COLO668 (cell line): ENCODE results near the gene OR10T2.
"Not testable (repeated sequence)": the region's sequence is repeated elsewhere in the genome, so short reads cannot be mapped to it uniquely, and the experiment has no call there.

Experiments used
- DNase-seq: peaks from one replicate; lab custom pipeline; 2025; ENCODE audit not compliant: unreplicated experiment; lab: John Stamatoyannopoulos, UW

OR10T2 gene, protein sequence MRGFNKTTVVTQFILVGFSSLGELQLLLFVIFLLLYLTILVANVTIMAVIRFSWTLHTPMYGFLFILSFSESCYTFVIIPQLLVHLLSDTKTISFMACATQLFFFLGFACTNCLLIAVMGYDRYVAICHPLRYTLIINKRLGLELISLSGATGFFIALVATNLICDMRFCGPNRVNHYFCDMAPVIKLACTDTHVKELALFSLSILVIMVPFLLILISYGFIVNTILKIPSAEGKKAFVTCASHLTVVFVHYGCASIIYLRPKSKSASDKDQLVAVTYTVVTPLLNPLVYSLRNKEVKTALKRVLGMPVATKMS

DNA sequence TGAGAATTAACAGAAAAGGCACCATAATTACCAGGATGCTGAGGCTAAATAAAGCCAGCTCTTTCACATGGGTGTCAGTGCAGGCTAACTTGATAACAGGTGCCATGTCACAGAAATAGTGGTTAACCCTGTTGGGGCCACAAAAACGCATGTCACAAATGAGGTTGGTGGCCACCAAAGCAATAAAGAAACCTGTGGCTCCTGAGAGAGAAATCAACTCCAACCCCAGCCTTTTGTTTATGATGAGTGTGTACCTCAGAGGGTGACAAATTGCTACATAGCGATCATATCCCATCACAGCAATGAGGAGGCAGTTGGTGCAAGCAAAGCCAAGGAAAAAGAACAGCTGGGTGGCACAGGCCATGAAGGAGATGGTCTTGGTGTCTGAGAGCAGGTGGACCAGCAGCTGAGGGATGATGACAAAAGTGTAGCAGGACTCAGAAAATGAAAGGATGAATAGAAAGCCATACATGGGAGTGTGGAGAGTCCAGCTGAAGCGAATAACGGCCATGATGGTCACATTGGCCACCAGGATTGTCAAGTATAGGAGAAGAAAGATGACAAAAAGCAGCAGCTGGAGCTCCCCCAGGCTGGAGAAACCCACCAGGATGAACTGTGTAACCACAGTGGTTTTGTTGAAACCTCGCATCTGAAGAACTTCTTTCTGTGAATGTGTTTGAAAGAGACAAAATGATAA is at the start of gene OR10T2:
OR10T2 (minus strand) TSS at position 649 of the 697 bp plus-strand sequence; CDS start at position 649, 0 bp downstream.
- no peak for DNase-seq

DNA sequence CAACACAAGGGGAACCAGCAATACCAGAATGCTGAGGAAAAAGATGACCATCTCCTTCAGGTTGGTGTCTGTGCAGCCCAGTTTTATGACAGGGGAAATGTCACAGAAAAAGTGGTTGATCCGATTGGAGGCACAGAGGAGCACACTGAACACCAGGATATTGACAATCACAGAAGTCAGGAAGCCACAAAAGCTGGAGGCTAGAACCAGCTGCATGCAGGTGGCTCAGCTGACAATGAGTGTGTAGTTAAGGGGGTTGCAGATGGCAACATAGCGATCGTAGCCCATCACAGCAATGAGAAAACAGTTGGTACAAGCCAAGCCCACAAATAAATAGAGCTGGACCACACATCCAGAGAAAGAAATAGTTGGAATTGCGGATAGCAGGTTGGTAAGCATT is 46.1 kb upstream of the OR10T2 start:
- no peak for DNase-seq

DNA sequence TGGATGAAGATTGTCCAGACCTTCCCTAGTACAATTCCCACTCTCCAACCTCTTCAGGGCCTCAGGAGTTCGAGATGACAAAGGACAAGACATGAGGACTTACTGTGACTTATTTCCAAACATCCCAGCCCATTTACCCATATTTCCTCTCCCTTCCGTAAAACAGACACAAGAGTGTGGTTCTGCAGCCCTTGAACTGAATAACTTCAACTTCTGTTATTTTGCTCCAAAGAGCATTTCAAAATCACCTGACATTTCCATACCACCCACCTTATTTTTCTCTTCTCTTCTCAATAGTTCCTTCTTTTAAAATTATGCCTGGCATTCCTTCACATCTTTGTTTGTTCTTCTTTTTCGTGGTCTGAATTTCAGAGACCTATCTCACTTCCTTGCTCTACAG is 35.5 kb upstream of the OR10T2 start:
- no peak for DNase-seq

DNA sequence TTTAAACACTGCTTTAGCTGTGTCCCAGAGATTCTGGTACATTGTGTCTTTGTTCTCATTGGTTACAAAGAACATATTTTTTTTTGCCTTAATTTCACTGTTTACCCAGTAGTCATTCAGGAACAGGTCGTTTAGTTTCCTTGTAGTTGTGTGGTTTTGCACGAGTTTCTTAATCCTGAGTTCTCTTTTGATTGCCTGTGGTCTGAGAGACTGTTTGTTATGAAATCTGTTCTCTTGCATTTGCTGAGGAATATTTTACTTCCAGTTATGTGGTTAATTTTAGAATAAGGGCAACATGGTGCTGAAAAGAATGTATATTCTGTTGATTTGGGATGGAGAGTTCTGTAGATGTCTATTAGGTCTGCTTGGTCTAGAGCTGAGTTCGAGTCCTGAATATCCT is 30.9 kb upstream of the OR10T2 start:
- DNase-seq, result not testable (repeated sequence)

DNA sequence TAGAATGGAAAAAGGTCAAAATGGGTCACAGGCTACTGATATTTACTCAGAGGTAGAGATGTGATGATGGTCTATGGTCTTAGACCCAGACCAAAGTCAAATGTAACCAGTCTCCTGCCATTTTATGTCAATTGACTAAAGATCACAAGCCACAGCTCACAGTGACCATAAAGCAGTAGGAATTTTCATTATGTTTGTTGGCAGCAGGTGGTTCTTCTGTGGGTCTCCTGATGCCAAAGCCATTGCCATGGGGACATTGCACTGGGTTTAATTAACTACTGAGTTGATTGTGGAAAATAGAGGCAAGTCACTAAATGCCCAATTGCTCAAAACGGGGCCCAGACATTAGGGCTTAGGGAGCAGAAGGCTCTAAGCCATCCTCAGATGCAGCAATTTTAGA is 26.9 kb upstream of the OR10T2 start, which contains the start of gene OR10K2:
OR10K2 (minus strand) TSS at position 101 of the 400 bp plus-strand sequence. CDS start 5,371 bp downstream, outside the sequence.
- no peak for DNase-seq

DNA sequence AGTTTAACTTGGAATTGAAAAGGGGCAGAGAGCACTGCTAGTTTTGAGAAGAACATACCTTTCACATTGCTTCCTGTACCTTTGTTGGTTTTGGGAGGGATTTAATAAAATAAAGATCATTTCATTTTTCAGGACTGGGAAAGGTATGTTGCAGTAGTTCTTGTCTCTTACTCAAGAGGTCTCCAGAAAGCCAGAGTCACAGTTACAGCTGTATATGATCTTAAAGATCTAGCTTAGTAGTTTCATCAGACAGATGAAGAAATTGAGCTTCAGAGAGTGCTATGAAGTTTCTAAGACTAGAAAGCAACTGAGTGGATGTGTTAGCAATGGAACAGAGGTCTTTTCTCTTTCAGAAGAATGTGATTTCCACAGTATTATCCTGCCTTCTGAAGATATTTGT is 25.8 kb upstream of the OR10T2 start:
- no peak for DNase-seq

DNA sequence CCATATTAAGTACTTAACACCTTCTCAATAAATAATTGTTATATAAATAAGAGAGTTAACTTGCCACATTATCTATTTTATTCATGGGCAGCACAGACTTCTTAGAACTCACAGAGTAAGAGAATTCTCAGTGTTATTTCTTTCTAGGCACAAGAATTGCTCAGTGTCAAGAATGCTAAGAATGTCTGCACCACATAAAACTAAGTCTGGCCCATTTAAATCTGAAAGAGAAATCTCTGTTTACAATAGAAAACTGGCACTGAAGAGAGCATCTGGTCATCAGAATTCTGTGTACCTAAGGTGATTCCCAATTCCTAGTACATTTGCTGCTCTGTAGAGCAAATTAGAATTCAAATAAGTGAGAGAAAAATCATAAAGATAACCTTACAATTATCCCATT is 22.9 kb upstream of the OR10T2 start:
- DNase-seq, result no peak

DNA sequence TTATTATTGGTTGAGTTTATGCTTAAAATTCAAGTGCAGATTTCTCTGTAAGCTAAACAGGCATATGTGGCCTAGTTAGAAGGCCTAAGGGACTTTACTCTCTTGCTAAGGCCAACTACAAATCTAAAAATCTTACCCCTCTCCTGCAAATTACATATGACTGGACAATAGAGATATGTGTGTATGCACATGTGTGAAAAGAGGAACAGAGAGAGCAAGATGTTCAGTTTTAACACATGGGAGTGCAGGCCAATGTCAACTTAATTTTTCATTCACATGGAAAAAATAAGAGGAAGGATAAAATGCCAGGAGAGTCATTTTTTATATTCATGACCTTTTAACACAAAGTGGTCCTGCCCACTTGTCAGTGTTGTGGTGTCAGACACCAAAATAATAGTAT is 18.3 kb upstream of the OR10T2 start:
- no peak for DNase-seq

DNA sequence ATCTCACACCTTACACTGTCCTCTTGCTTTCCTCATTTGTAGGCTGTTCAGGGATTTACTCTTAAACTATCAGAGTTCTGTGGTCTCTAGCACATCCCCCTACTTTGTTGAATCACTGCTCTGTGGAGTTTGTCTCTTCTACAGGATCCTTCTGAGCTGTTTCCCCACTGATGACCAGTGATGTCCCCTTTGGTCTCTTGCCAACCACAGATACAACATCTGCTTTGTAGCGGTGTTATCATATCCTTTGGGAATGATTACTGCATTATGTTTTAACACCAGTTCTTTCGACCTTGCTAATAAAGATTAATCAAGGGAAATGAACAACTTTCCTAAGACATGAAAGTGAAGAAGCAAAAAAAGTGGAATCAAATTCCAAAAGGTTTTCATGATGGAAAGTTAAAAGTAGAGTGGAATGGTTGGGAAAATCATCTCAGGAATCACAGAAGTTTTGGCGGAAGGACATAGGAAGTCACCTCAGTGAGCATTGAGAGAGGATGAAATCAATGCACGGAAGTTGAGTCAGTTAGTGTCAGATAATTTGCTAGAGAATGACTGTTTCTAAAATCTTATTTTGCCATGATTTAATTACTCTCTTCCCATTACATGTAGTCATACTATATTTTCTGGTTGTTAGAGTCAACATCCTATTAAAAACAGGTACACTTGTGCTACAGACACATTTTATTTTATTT is 15.5 kb upstream of the OR10T2 start:
- no peak for DNase-seq

DNA sequence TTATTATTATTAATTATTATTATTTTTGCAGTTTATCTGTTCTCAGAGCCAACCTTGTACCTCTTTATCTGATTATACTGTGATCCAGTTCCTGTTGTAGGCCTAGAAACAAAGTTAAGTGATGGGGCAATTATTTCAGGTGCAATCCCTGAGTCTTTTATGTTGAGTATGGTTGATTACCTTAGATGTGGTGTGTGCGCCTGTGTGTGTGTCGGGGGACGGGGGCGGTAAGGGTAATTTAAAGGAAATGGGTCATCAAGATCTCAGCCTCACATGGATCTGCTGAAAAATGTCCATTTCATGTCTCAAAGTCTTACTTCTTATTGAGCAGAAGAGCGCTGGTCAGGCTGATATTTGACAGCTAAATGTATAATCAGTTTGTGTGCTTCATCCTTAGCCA is 7.8 kb upstream of the OR10T2 start:
- DNase-seq, result no peak

DNA sequence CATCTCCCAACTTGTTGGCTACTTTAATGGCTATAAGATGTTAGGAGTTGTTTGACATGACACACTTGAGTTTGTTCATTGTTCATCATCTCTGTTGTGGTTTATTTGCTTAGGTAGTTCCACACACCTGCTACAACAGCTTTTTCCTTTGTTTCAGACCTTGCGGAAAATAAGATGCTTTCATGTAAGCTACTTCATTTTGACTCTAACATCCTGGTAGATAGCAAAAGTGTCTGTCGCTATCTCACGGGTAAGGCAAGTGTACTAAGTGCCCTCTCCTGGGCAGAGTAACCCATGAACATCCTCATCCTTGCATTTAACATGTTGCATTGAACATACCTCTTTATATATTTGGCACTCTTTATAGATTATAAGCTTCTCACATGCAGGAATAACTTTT is 1.6 kb upstream of the OR10T2 start:
- DNase-seq, result no peak

DNA sequence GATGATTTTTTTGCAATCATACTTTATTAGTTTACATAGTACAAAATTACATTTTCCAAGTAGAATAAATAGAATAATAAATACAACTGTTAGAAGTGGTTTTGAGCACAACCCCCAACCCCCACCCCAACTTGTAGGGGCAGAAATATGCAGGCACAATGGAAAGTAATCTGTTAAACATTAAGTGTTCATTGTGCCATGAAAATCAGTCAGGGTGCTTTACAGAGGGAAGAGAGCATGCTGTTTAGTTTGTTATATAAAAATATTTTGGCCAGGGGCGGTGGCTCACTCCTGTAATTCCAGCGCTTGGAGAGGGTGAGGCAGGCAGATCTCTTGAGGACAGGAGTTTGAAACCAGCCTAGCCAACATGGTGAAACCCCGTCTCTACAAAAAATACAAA is 2.6 kb downstream of the OR10T2 start:
- DNase-seq, result no peak

DNA sequence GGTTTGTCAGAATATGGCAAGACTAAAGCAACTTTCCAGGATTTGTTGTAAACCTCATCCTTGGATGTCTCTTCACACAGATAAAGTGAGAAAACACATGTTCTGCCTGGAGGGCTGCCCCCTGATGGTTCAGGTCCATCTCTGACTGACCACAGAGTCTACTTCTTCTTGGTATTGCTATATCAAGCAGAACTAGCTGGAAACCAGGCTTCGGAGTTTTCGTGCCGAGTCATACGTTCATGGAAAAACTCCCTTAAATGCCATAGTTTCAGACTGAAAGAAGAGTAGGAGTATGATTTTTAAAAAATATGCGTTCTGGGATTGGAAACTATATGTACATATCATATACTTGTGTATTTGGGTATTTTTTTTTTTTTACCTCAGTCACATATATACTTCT is 5.8 kb downstream of the OR10T2 start:
- DNase-seq, result no peak

DNA sequence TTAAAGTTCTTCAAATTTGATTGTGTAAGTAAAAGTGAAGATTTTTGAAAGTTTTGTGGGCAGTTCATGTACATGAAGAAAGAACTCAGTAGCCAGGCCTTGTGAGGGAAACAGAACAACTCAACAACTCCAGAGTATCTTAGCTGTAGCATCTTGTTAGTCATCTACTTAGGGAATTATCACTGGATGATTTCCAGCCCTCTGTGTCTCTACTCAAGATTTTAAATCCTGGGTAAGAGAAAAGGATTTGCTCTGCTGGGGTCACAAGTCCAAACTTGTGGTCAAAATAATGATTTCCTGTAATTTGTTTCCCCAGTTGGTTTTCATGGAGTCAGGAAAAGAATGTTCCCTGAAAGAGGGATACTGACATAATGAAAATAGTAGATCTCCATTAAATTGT is 8.2 kb downstream of the OR10T2 start:
- DNase-seq, result no peak

DNA sequence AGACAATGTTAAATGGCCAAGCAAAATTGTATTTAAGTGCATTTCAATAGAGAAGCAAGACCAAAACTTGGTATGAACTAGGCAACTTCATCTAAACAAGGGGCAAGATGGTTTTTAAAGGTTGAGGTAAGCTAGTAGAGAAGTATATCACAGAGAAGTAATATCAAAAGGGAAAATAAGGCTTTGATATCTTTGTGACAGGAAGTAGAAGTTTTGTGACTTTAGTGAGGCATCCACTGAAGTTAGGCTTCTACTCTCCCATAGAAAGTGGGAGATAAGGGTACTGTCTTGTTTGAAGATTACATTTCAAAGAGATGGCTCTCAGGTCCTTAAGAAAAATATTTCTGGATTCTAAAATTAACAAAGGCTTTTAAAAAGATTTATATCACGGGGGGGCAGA is 8.9 kb downstream of the OR10T2 start:
- no peak for DNase-seq

DNA sequence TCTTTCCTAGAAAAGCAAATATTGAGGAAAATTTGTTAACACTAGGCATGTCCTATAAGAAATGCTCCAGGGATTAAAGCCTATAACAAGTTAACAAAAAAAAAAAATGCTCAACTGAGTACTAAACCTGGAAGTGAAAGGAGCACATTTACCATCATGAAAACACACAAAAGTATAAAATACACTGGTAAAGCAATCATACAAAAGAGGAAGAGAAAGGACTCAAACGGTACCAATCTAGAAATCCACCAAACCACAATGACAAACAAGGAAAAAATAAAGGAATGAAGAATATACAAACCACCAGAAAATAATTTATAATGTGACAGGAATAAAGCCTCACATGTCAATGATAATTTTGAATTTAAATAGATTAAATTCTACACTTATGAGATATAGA is 24.4 kb downstream of the OR10T2 start:
- no peak for DNase-seq

DNA sequence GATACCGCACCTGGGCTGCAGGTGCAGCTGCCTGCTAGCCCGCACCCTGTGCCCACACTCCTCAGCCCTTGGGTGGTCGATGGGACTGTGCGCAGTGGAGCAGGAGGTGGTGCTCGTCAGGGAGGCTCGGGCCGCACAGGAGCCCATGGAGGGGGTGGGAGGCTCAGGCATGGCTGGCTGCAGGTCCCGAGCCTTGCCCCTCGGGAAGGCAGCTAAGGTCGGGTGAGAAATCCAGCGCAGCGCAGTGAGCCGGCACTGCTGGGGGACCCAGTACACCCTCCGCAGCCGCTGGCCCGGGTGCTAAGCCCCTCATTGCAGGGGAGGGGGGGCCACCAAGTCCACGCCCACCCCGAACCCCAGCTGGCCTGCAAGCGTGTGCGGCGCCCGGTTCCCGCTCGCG is 25.2 kb downstream of the OR10T2 start:
- DNase-seq, result not testable (repeated sequence)

DNA sequence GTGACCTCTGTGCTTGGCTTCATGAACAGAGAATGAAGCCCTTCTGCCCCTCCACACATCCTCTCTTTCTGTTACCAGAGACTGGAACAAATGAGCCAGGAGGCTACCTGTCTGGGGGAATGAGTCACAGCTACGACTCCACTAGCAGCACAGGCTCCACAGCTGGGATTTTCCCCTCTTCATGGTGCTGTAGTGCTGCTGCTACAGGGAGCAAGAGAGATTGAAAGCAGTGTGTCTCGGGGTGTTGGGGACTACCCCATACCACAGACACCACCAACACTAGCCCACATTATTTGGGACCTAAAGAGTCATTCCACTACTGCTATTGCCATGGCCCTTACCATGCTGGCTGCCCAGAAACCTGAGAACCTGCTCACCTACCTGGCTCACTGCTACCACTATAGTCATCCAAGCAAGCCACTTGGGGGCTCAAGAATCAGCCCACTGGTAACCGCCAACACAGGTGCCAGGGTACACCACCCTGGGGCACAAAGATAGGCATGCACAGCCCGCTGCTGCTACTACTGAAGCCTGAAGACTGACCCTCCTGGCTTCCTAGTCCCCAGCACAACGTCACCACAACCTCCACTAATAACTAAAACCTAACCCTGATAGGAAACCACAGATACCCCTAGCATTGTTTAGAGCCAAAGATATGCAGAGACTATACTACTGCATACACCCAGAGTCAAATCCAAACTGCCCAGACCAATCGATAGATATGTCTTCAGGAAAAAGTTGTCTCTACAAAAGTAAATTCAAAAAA is 27.9 kb downstream of the OR10T2 start:
- DNase-seq, result no peak

DNA sequence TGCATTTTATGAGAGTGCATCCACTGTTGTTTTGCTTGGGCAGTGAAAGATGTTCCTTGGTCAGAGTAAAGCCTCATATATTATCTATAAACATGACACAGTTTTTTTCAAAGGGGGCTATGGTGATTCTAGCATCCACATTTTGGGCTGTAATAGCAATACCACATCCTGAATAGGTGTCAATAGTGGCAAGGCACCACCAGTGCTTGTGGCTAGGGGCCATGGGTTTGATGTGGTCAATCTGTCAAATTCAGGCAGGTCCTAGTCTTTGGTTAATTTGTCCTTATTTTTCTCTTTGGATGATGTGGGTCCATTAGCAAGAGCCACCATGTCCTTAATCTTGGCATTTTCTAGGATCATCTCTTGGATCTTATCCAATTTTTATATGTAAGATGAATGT is 32.5 kb downstream of the OR10T2 start:
- DNase-seq, result no peak

DNA sequence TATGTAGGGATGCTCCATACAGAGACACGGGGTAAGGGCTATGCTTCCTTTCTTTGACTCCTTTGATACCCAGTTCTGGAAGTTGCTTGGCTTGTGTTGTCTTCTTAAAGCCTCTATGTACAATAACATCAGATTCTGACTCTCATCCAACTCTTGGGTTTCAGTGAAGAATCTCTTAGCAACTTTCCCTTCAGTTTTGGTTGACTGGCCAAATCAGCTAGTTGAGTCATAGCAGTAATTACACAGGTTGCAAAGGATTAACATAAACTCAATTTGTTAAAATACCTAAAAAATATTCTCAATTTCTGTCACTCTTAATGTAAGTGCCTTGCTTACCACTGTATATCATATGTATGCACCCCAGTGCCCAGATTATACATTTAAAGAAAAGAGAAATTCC is 36.3 kb downstream of the OR10T2 start:
- DNase-seq, result no peak

DNA sequence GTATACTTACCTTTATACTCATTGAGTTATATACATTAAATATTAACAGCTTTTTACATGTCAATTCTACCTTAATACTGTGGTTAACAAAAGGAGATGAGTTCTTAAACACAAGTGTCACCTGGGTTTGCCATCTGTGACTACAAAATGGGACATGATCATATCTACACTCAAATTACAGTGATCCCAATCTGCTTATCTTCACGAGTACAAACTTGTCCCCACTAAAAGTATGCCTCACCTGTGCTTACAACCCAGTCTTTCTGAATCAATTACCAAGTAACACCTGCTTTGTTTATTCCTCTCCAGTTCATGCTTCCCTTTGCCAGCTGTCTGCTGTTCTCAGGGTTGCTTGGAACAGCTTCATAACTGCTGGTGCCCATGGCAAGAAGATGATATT is 36.8 kb downstream of the OR10T2 start:
- DNase-seq, result no peak
